Anterior cingulate cortex (tissue), 58 donors: ENCODE measurements around the gene CMTM6.
"Not testable (repeated sequence)": the region's sequence is repeated elsewhere in the genome, so short reads cannot be mapped to it uniquely, and the experiment has no call there.

Experiments
- DNase-seq, 58 donors: peaks; one replicate each; lab custom pipeline; 2025; lab: John Stamatoyannopoulos, UW

CMTM6 gene

DNA sequence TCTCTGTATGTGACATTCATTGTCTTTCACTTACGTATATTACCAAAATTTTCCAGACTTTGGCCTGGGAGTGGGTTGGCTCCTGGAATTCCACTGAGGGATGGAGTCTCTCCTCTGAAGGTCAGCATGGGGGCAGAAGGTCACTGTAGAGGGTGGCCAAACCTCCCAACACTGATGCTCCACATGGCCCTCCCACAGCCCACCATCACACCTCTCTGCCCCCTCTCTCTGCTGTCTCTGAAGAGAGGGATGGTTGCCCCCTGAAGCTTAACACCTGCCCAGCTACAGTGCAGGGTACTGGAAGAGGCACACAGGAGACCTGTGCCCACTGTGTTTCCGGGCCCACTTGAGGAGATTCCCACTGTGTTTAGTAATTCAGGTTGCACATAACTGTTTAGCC lies 52.2 kb downstream of the CMTM6 start:
- no peak for DNase-seq

- DNase-seq, result no peak
Measured at GRCh38 chr3:32449691-32450090, 53.0 kb downstream of the CMTM6 start.

- peak in 10 of 58 donors; percentile 4 to 30 (median 10) for DNase-seq
Measured at GRCh38 chr3:32448686-32449474, 53.8 kb downstream of the CMTM6 start.

GRCh38 chr3:32447865-32448400 lies 54.7 kb downstream of the CMTM6 start:
- no peak for DNase-seq

DNA sequence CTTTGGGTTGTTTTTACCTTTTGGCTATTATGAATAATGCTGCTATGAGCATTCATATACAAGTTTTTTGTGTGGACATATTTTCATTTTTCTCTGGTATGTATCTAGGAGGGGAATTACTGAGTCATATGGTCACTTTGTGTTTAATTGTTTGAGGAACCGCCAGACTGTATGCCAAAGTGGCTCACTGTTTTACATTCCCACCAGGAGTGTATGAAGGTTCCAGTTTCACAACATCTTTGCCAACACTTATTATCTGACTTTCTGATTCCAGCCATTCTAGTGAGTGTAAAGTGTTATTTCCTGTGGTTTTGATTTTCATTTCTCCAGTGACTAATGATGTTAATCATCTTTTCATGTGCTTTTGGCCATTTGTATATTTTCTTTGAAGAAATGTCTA lies 59.2 kb downstream of the CMTM6 start:
- no peak for DNase-seq

DNA sequence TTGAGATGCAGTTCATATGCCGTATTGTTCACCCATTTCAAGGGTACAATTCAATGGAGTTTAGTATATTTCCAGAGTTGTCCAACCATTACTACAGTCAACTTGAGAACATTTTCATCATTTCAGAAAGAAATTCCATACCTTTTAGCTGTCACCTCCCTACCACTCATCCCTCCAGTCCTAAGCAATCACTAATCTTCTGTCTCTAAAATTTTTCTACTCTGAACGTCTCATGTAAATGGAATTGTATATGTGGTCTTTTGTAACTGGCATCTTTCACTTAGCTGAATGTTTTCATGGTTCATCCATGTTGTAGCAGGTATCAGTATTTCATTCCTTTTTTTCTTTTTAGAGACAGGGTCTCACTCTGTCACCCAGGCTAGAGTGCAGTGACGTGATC lies 59.9 kb downstream of the CMTM6 start:
- DNase-seq, result no peak

GRCh38 chr3:32440611-32441350 lies 61.9 kb downstream of the CMTM6 start:
- no peak for DNase-seq

DNA sequence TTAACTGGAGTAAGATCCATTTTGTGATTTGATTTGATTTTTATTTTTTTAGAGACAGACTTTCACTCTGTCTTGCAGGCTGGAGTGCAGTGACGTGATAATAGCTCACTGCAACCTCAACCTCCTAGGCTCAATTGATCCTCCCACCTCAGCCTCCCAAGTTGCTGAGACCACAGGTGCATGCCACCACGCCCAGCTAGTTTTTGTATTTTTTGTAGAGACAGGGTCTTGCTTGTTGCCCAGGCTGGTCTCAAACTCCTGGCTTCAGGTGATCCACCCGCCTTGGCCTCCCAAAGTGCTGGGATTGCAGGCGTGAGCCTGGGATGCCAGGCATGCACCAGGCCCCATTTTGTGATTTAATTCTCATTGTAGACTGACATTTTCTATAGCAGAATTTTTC lies 63.2 kb downstream of the CMTM6 start:
- DNase-seq, result not testable (repeated sequence)

DNA sequence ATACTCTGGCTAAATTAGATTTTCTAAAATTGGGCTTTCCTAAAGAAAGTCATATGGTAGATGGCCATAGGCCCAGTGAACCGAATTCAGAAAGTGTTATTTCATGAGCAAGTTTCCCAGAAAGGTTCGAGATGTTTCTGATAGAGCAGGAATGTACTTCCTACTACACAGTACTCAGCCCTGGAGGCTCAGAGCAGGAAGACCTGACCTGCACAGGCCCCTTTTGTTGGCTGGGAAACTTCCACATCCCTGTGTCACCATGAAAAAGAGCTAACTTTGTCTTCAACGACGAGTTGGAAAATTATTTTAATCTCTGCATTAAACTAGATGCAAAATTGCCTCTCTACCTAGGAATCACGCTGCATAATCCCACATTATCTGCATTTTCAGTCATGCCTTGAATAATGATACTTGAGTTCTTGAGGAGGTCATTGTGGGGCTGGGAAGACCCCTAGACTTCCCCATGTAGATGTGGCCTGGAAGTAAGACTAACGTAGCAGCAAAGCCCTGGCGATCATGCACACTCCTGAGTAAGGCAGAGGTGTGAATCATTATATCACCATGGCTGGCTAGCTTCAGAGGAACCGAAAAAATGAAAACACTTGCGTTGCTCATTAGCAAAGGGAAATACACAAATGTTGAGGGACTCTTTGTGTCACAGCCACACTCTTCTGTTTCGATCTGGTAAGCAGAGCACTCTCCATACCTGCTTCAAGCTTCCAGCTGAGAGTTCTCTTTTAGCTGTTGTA lies 63.9 kb downstream of the CMTM6 start:
- no peak for DNase-seq

DNA sequence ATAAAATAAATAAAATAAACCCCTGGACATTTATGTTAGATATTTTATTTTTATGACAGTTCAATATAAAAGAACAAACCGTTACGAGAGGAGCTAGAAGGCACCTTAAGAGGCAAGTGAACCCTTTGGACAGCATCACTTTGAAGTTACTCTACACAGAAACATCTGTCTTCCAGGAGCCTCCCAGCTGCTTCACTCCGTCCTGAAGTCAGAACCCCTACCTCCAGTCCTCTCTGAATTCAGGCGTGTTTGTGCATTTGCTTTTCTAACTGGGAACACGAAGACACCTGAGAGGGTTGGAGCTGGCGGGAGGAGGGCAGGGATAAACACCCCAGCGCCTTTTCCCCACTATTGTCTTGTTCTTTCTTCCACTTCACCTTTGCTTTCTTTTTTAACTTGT lies 64.8 kb downstream of the CMTM6 start:
- no peak for DNase-seq

DNA sequence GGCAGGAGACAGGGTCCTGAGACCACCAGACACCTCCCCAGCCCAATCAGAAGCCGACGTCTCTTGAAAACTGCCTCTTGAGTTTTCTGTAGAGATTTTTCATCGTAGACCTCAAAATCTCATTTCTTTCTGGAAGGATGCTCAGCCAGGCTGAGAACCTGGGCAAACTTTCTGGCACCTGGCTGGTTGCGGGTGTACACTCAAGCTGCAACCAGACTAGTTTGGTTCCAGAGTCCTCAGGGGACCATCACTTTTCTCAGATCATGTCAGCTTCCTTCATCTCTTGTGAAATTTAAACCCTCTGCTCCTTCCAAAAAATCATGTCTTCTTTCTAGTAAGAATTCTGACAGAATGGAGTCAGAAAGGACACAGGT lies 65.8 kb downstream of the CMTM6 start:
- no peak for DNase-seq

GRCh38 chr3:32435911-32436815 lies 66.5 kb downstream of the CMTM6 start:
- DNase-seq, result no peak

GRCh38 chr3:32434206-32434605 lies 68.4 kb downstream of the CMTM6 start:
- DNase-seq, result no peak

DNA sequence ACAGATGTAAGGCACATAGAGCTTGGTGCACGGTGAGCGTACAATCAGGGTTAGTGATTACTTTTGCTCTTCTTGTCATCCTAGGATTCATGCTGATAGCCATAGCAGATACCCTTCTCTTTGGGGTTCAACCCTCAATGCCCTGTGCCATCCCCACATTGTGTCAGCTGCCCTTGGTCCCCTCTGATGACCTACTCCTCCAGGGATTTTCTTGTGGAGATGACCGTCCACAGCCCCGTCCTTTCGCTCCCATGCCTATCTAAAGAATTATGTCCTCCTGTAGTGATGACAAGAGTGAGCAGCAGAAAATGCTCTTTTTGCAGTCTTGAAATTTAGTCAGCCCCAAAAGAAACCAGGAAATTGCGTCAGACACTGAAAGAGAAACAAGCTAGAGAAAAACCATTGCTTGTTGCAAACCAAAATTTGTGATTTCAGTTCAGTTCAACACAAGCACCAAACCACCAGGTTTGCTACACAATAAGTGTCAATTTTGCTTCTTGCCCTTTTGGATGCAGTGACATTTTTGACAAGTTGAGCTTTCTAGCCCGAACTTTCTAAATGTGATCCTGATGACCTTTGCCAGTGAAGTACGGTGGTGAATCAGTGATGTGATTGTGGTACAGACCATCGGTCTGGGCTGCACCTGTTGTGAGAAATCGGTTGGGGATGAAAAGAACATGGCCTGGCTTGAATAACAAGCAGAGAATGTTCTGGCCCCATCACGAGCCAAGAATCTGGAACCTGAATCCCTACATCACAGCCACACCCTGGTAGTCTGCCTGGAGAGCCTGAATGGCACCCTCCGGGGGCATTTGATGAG lies 69.7 kb downstream of the CMTM6 start:
- no peak for DNase-seq

GRCh38 chr3:32432045-32432710 lies 70.5 kb downstream of the CMTM6 start:
- no peak for DNase-seq

DNA sequence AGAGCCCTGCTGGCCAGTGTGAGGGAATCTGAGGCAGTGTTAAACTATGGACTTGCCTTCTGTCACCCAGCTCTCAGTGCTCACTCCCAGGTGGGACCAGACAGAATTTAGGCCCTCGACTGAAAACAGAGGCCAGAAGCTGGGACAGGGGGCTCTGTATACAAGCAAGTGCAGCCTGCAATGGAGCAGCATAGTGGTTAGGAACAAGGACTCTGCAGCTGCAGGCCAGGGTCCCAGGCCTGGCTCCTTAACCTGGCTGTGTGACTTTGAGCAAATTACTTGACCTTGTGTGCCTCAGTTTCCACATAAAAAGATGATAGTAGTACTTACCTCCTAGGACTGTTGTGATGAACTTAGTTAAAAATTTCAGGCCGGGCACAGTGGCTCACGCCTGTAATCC lies 71.2 kb downstream of the CMTM6 start:
- DNase-seq, result no peak
